K562 (cell line): ENCODE data around the gene TNFAIP8L1. TPM values are rescaled to one million over a fixed set of nuclear protein-coding genes. Genes with fewer than 3 reads are reported as not detected.

Experiments used
- ATAC-seq: fragments of 200-7000 bp; cut with Tn5 transposase; 3 replicates; pipeline ENCODE4 v1.9.1; 2020; ENCODE audit warnings: moderate library complexity
- BruUV-seq: library from RNA; stranded (reverse); fragments of 400-500 nt; replicated peaks from 2 replicates; lab custom pipeline; 2021; lab: Mats Ljungman, UMichigan
- CTCF ChIA-PET: fragments of 300-600 bp; formaldehyde crosslinking; extraction: SDS; loops from one replicate; lab custom pipeline; 2021; ENCODE audit warnings: low intra/inter-chr PET ratio; lab: Yijun Ruan, JAX
- POLR2A ChIA-PET: fragments of 300-600, 350-650 bp; sonication (Branson Sonifier 250); formaldehyde crosslinking; extraction: SDS; loops from one replicate; lab custom pipeline; 2021; ENCODE audit warnings: antibody characterized with exemption, inconsistent platforms; lab: Yijun Ruan, JAX
- DNase-seq, 4 experiments: peaks; one replicate each; pipeline versions ENCODE4 v3.0.0 to v3.0.0-alpha.2; 2011 to 2018; ENCODE audit warnings: low spot score in 3 of 4, mixed read lengths in 3 of 4; ENCODE audit errors: extremely low read depth in 1 of 4
- FAIRE-seq: peaks from 2 replicates; lab custom pipeline; 2011; peaks lifted over from hg19 to GRCh38; lab: Jason Lieb, UNC
- H2AFZ ChIP-seq: 2 replicates; pipeline ENCODE4 v1.6.0; 2011; ENCODE audit warnings: low read depth, low read length, control low read depth, inconsistent platforms
- H3K27ac ChIP-seq: fragments of 200-600 bp; 3 replicates; pipeline ENCODE4 v1.8.0; 2011; ENCODE audit warnings: low read depth, mild to moderate bottlenecking, control low read depth, inconsistent platforms, low read length, moderate library complexity, mixed read lengths; ENCODE audit errors: extremely low read depth
- H3K27me3 ChIP-seq, 2 experiments: fragments of 300-600 bp in 1 of 2; 2 replicates in 1 of 2; 3 replicates in 1 of 2; pipeline versions ENCODE4 v1.6.0 to v1.8.0; 2011; ENCODE audit warnings: inconsistent platforms in 2 of 2, low read length in 2 of 2, mild to moderate bottlenecking in 1 of 2, mixed read lengths in 1 of 2, moderate library complexity in 1 of 2; ENCODE audit not compliant: control insufficient read depth in 2 of 2, insufficient read depth in 2 of 2
- H3K36me3 ChIP-seq: fragments of 300-600 bp; 3 replicates; pipeline ENCODE4 v1.8.0; 2011; ENCODE audit warnings: mild to moderate bottlenecking, low read length, inconsistent platforms; ENCODE audit not compliant: control insufficient read depth, insufficient read depth
- H3K4me1 ChIP-seq, 2 experiments: fragments of 200-600 bp in 1 of 2; replicated peaks in 1 of 2; 2 replicates in 1 of 2; 3 replicates in 1 of 2; pipeline versions ENCODE4 v1.5.1 to v1.8.0; 2011; ENCODE audit warnings: inconsistent platforms in 2 of 2, low read length in 2 of 2, mild to moderate bottlenecking in 1 of 2, mixed read lengths in 1 of 2, moderate library complexity in 1 of 2; ENCODE audit not compliant: control insufficient read depth in 2 of 2, insufficient read depth in 2 of 2
- H3K4me2 ChIP-seq: 2 replicates; pipeline ENCODE4 v1.6.1; 2011; ENCODE audit warnings: low read length, control low read depth, inconsistent platforms, mixed read lengths; ENCODE audit not compliant: insufficient read depth
- H3K4me3 ChIP-seq: fragments of 200-600 bp; sonication (generic), shearing (Covaris generic); 2 replicates; pipeline ENCODE4 v1.5.1; 2016; ENCODE audit warnings: control low read depth, inconsistent platforms
- H3K79me2 ChIP-seq: fragments of 200-600 bp; 3 replicates; pipeline ENCODE4 v1.8.0; 2011; ENCODE audit warnings: low read length, inconsistent platforms; ENCODE audit not compliant: control insufficient read depth, insufficient read depth
- H3K9ac ChIP-seq, 2 experiments: 2 replicates each; pipeline versions ENCODE4 v1.6.0 to v1.6.1; 2011; ENCODE audit warnings: low read depth in 2 of 2, low read length in 2 of 2, control low read depth in 1 of 2, inconsistent platforms in 1 of 2, mild to moderate bottlenecking in 1 of 2, mixed read lengths in 1 of 2; ENCODE audit not compliant: insufficient read depth in 1 of 2
- H3K9me1 ChIP-seq: one replicate; pipeline ENCODE4 v1.6.0; 2011; ENCODE audit warnings: inconsistent platforms, mild to moderate bottlenecking, low read length, moderate library complexity; ENCODE audit not compliant: control insufficient read depth, insufficient read depth
- H3K9me3 ChIP-seq: replicated peaks from 2 replicates; pipeline ENCODE4 v1.5.1; 2011; ENCODE audit warnings: low read depth, low read length, inconsistent platforms; ENCODE audit not compliant: control insufficient read depth, insufficient read depth
- H4K20me1 ChIP-seq: replicated peaks from 2 replicates; pipeline ENCODE4 v1.6.1; 2011; ENCODE audit warnings: low read length, inconsistent platforms, mixed read lengths; ENCODE audit not compliant: control insufficient read depth, insufficient read depth
- BCOR ChIP-seq: fragments of 450-650 bp; IDR thresholded peaks from 2 replicates; pipeline ENCODE4 v1.6.1; 2016
- CTCFL ChIP-seq: IDR thresholded peaks from 2 replicates; pipeline ENCODE4 v1.6.1; 2011; ENCODE audit warnings: borderline replicate concordance, low read depth, mild to moderate bottlenecking, moderate library complexity, low read length; ENCODE audit not compliant: insufficient read depth, poor library complexity, severe bottlenecking
- HDAC1 ChIP-seq, 2 experiments: fragments of 450-650 bp; IDR thresholded peaks; 2 replicates each; pipeline ENCODE4 v1.6.1; 2016 to 2017; ENCODE audit warnings: inconsistent platforms in 1 of 2, mild to moderate bottlenecking in 1 of 2, moderate library complexity in 1 of 2
- NR2F6 ChIP-seq: fragments of 450-650 bp; formaldehyde crosslinking; IDR thresholded peaks from 2 replicates; pipeline ENCODE4 v1.4.0; 2020; ENCODE audit warnings: mild to moderate bottlenecking
- RAD21 ChIP-seq, 2 experiments: fragments of 250-450 bp in 1 of 2; fragments of 450-650 bp in 1 of 2; sonication (Bioruptor Pico) in 1 of 2; formaldehyde crosslinking in 1 of 2; IDR thresholded peaks in 1 of 2; conservative IDR thresholded peaks in 1 of 2; 2 replicates each; pipeline versions ENCODE4 v1.4.0 to v1.8.0; 2020 to 2022; ENCODE audit warnings: mild to moderate bottlenecking in 2 of 2, moderate library complexity in 1 of 2
- RBM25 ChIP-seq: fragments of 200-400 bp; formaldehyde crosslinking; IDR thresholded peaks from 2 replicates; pipeline ENCODE4 v1.6.1; 2018; ENCODE audit warnings: low read length, low read depth, moderate library complexity; ENCODE audit not compliant: severe bottlenecking
- SRSF1 ChIP-seq: fragments of 200-400 bp; formaldehyde crosslinking; IDR thresholded peaks from 2 replicates; pipeline ENCODE4 v1.6.1; 2017; ENCODE audit warnings: mild to moderate bottlenecking, low read depth, low read length, moderate library complexity
- STAT5A ChIP-seq: IDR thresholded peaks from 2 replicates; pipeline ENCODE4 v1.6.1; 2012; ENCODE audit warnings: low read length, inconsistent platforms, borderline replicate concordance
- ZNF253 ChIP-seq: fragments of 250-450 bp; sonication (Bioruptor Pico); conservative IDR thresholded peaks from 2 replicates; pipeline ENCODE4 v1.6.1; 2021; ENCODE audit warnings: mild to moderate bottlenecking
- ZNF518B ChIP-seq: fragments of 250-450 bp; sonication (Bioruptor Pico); IDR thresholded peaks from 2 replicates; pipeline ENCODE4 v1.5.0; 2021; ENCODE audit warnings: mild to moderate bottlenecking, moderate library complexity
- ZNF699 ChIP-seq: fragments of 250-450 bp; sonication (Bioruptor Pico); IDR thresholded peaks from 2 replicates; pipeline ENCODE4 v1.8.0; 2021; ENCODE audit warnings: mild to moderate bottlenecking, moderate library complexity; ENCODE audit not compliant: insufficient replicate concordance
- WGBS: fragments of 100-300 bp; shearing (Covaris generic); methylation state at CpG from one replicate; pipeline ENCODE4 v1.1.6; 2016; ENCODE audit warnings: low coverage, mixed read lengths; ENCODE audit not compliant: insufficient coverage; ENCODE audit errors: missing lambda C conversion rate; 5-methylcytosine and 5-hydroxymethylcytosine counted together
- in situ Hi-C: fragments of 300-500 bp; cut with MboI; formaldehyde crosslinking; loops from 4 replicates; pipeline ENCODE4 v1.15.0; 2018; ENCODE audit warnings: inconsistent platforms, mixed read lengths
- intact Hi-C: fragments of 100-400 bp; cut with micrococcal nuclease; formaldehyde crosslinking; loops from 2 replicates; pipeline ENCODE4 v1.14.2; 2022
- polyA plus RNA-seq, 8 experiments: library from polyadenylated mRNA; depleted of rRNA in 4 of 8; stranded (reverse) in 5 of 8; unstranded in 3 of 8; fragments of >200 nt; fragmentation: Nextera tagmentation in 2 of 8; fragmentation: Illumina TruSeq in 1 of 8; extraction: Ambion mirVana in 2 of 8; extraction: Trizol in 1 of 8; gene quantifications; 2 replicates each; pipeline versions ENCODE4 v1.2.1 to v1.2.3, GENCODE V29; 2011 to 2014; ENCODE audit warnings: inconsistent platforms in 1 of 8, missing spikeins in 1 of 8
- total RNA-seq, 7 experiments: library from RNA; depleted of rRNA in 6 of 7; stranded (reverse); fragments of >200 nt in 6 of 7; fragmentation: Illumina TruSeq in 2 of 7; extraction: Trizol in 2 of 7; gene quantifications; 2 replicates each; pipeline versions ENCODE4 v1.2.1 to v1.2.3, GENCODE V29; 2011 to 2021; ENCODE audit warnings: low replicate concordance in 1 of 7

The TNFAIP8L1 gene
- total and polyA plus RNA-seq, 9 of the 15 experiments (the other 6 are each of a cell fraction or from before 2014, with no cell fraction given) = 0.69 to 9.3 (median 4.9) TPM

GRCh38 chr19:4604912-4605311 is 34.4 kb upstream of the TNFAIP8L1 start:
- 14% methylated on average over 6 of the region's 6 CpGs for WGBS
- no TSS peak for BruUV-seq
- CTCF ChIA-PET = no interaction called here

More at GRCh38 chr19:4604912-4605311, 34.4 kb upstream of the TNFAIP8L1 start:
- FAIRE-seq (no peak), DNase-seq (no peak), ATAC-seq (no peak)
- POLR2A ChIA-PET = interaction anchor here (0.7 kb wide), 1 partner anchor 32 kb away, joined by 3 read pairs; no protein-coding TSS in a partner anchor
- intact Hi-C loops (no loop called here), in situ Hi-C loops (no loop called here)
- no peaks in the 10 kb centered on the region for H3K79me2 ChIP-seq
- H3K4me1 ChIP-seq = peaks cover 4 to 8% of the 10 kb centered on the region in 2 experiments; a peak in 3 of 5 replicates
- no peak overlapping the region for H2AFZ ChIP-seq
- H4K20me1 ChIP-seq = no peaks in the 10 kb centered on the region
- H3K27ac ChIP-seq = no peak overlapping the region
- no peaks in the 10 kb centered on the region for H3K9me3 ChIP-seq
- H3K4me2 ChIP-seq = no peak overlapping the region
- H3K9ac ChIP-seq = no peak overlapping the region
- H3K36me3 ChIP-seq = no peaks in the 10 kb centered on the region
- H3K27me3 ChIP-seq = no peaks in the 10 kb centered on the region; a peak in 1 of 5 replicates
- H3K4me3 ChIP-seq = no peak overlapping the region
- TF ChIP-seq HDAC1 (IDR thresholded peaks at IDR 0.05) = no peak
- TF ChIP-seq ZNF699 (CRISPR knock-in tag) = no peak
- no peak for TF ChIP-seq RAD21 (CRISPR knock-in tag; conservative IDR thresholded peaks at IDR 0.05 in 1 of 2, IDR thresholded peaks at IDR 0.05 in 1 of 2)
- TF ChIP-seq RBM25 = peak; percentile 91
- TF ChIP-seq STAT5A = no peak
- TF ChIP-seq BCOR = 0 out of 2 replicates have a peak, but pooled peaks have one; percentile 22
- no peak for TF ChIP-seq ZNF253
- no peak for TF ChIP-seq NR2F6 (CRISPR knock-in tag)
- no peak for TF ChIP-seq ZNF518B (CRISPR knock-in tag)
- no peak for TF ChIP-seq CTCFL
- TF ChIP-seq SRSF1 = no peak
- no peaks in the 10 kb centered on the region for H3K9me1 ChIP-seq
